ENCODE data around the gene AQP5. TPM values are rescaled to one million over a fixed set of nuclear protein-coding genes. Genes with fewer than 3 reads are reported as not detected.
A peak's percentile ranks its signal among the peaks of the same experiment; 100 is the strongest.

AQP5 gene
- total RNA-seq, 4 donors from 2014 or later: 0.21 TPM; not detected in 3

GRCh38 chr12:49932533-49933130, 29.0 kb upstream of the AQP5 start:
- Histone ChIP-seq H3K36me3 (no peaks in the 10 kb centered on the region), H3K27me3 (no peaks in the 10 kb centered on the region), H3K9me3 (no peaks in the 10 kb centered on the region), H3K4me1 (no peaks in the 10 kb centered on the region), H3K27ac (no peak overlapping the region), H3K4me3 (no peak overlapping the region)
- TF ChIP-seq POLR2A (IDR thresholded peaks at IDR 0.05): no peak
- no peak for TF ChIP-seq CTCF (IDR thresholded peaks at IDR 0.05)
- no peak for TF ChIP-seq EP300 (IDR thresholded peaks at IDR 0.05)
- WGBS, 2 donors: 74 to 80% methylated on average over 8 of the region's 8 CpGs
- peak in 1 of 2 donors; percentile 0 for DNase-seq (ENCODE audit: low spot score in 2 of 2)

- WGBS, 2 donors: 53 to 54% methylated on average over 5 of the region's 5 CpGs
- Histone ChIP-seq H3K36me3 (no peaks in the 10 kb centered on the region), H3K9me3 (no peaks in the 10 kb centered on the region), H3K4me1 (no peaks in the 10 kb centered on the region), H3K27me3 (no peaks in the 10 kb centered on the region), H3K27ac (no peak overlapping the region), H3K4me3 (no peak overlapping the region)
- DNase-seq (ENCODE audit: low spot score in 2 of 2): no peak
- TF ChIP-seq POLR2A (IDR thresholded peaks at IDR 0.05): no peak
- TF ChIP-seq EP300 (IDR thresholded peaks at IDR 0.05): no peak
- no peak for TF ChIP-seq CTCF (IDR thresholded peaks at IDR 0.05)
Measured at GRCh38 chr12:49933796-49934195, 27.9 kb upstream of the AQP5 start.

GRCh38 chr12:49934505-49934904, 27.2 kb upstream of the AQP5 start:
- no peak overlapping the region for H3K27ac ChIP-seq

GRCh38 chr12:49936925-49937324, 24.7 kb upstream of the AQP5 start:
- Histone ChIP-seq H3K4me1 (peaks cover 0 to 7% (median 0%) of the 10 kb centered on the region in 4 donors), H3K4me3 (no peak overlapping the region), H3K9me3 (no peaks in the 10 kb centered on the region), H3K36me3 (no peaks in the 10 kb centered on the region), H3K27me3 (no peaks in the 10 kb centered on the region), H3K27ac (no peak overlapping the region)
- TF ChIP-seq EP300 (IDR thresholded peaks at IDR 0.05): no peak
- TF ChIP-seq POLR2A (IDR thresholded peaks at IDR 0.05): no peak
- no peak for TF ChIP-seq CTCF (IDR thresholded peaks at IDR 0.05)
- no peak for DNase-seq (ENCODE audit: low spot score in 2 of 2)
- 85 to 86% methylated on average over 3 of the region's 3 CpGs for WGBS, 2 donors

More at GRCh38 chr12:49934505-49934904, 27.2 kb upstream of the AQP5 start:
- Histone ChIP-seq H3K36me3 (no peaks in the 10 kb centered on the region), H3K9me3 (no peaks in the 10 kb centered on the region), H3K4me3 (no peak overlapping the region), H3K27me3 (no peaks in the 10 kb centered on the region), H3K4me1 (peaks cover 0 to 4% (median 0%) of the 10 kb centered on the region in 4 donors)
- no peak for DNase-seq (ENCODE audit: low spot score in 2 of 2)
- TF ChIP-seq CTCF (IDR thresholded peaks at IDR 0.05) (no peak), POLR2A (IDR thresholded peaks at IDR 0.05) (no peak), EP300 (IDR thresholded peaks at IDR 0.05) (no peak)
- 81 to 87% methylated on average over 3 of the region's 3 CpGs for WGBS, 2 donors

- Histone ChIP-seq H3K4me1 (peaks cover 0 to 7% (median 0%) of the 10 kb centered on the region in 4 donors), H3K9me3 (no peaks in the 10 kb centered on the region), H3K36me3 (no peaks in the 10 kb centered on the region), H3K4me3 (no peak overlapping the region), H3K27me3 (no peaks in the 10 kb centered on the region), H3K27ac (no peak overlapping the region)
- DNase-seq (ENCODE audit: low spot score in 2 of 2): no peak
- TF ChIP-seq POLR2A (IDR thresholded peaks at IDR 0.05) (no peak), CTCF (IDR thresholded peaks at IDR 0.05) (no peak), EP300 (IDR thresholded peaks at IDR 0.05) (no peak)
- WGBS, 2 donors: 75 to 82% methylated on average over 8 of the region's 8 CpGs
Measured at GRCh38 chr12:49937639-49938300, 23.9 kb upstream of the AQP5 start.
